Lower leg skin (tissue), 4 donors: ENCODE results near the gene SKAP1. TPM values are rescaled to one million over a fixed set of nuclear protein-coding genes. Genes with fewer than 3 reads are reported as not detected.

ENCODE experiments used
- DNase-seq, 2 donors: peaks; one replicate each; pipeline ENCODE4 v3.0.0-alpha.2; 2019; ENCODE audit warnings: low spot score in 2 of 2
- H3K4me3 ChIP-seq: fragments of 200-600 bp; sonication (generic); 2 replicates; pipeline ENCODE4 v1.5.1; 2017; ENCODE audit warnings: mild to moderate bottlenecking, low read depth; ENCODE audit not compliant: poor library complexity, severe bottlenecking
- POLR2A ChIP-seq, 2 donors: fragments of 450-650 bp; IDR thresholded peaks; one replicate each; pipeline ENCODE4 v1.6.1; 2016 to 2017; ENCODE audit warnings: antibody characterized with exemption in 2 of 2, mild to moderate bottlenecking in 1 of 2, moderate library complexity in 1 of 2
- WGBS, 2 donors: methylation state at CpG; one replicate each; pipeline ENCODE4 v1.1.5; 2018; 5-methylcytosine and 5-hydroxymethylcytosine counted together
- intact Hi-C: fragments of 100-400 bp; cut with DNase I; formaldehyde crosslinking; loops from one replicate; pipeline ENCODE4 v1.15.0; 2023; ENCODE audit warnings: low total_unique reads
- total RNA-seq, 4 donors: library from RNA; depleted of rRNA; stranded (reverse); fragments of >200 nt; gene quantifications; one replicate each; pipeline ENCODE4 v1.1.0, GENCODE V29; 2016
- TF ChIP-seq, protein P1 (sequence below), 3 donors: fragments of 450-650 bp; IDR thresholded peaks; one replicate each; pipeline ENCODE4 v1.5.1; 2016; ENCODE audit warnings: antibody characterized with exemption in 3 of 3, mild to moderate bottlenecking in 3 of 3, moderate library complexity in 2 of 3

SKAP1 gene
- total RNA-seq, 4 donors from 2014 or later, result 0.99 to 1.2 TPM; not detected in 2

DNA sequence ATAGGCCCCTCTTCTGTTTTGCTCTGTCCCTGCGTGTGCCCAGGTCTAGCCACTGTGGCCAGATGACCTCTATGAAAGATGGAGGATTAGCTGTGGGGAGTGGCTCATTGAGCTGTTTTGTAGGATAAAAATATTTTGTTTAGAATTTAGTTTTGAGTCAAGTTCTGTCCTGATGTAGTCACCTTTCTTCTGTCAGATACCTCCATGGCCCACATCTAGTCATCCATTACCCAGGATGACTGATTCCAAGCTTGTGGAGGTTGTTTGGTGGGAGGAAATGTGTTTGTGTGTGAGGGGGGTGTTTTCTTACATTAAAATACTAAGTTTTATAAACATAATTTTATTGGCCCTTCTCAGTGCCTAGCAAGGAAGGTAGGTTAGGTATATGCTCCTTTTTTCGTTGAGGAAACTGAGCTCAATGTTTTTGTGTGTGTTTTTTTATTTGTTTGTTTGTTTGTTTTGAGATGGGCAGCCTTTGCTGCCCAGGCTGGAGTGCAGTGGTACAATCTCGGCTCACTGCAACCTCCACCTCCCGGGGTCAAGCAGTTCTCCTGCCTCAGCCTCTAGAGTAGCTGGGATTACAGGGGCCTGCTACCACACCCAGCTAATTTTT lies 306.1 kb downstream of the SKAP1 start:
- WGBS, 2 donors, result 96 to 99% methylated on average over 4 of the region's 4 CpGs
- intact Hi-C loops, result loop anchor here (10.0 kb wide), 1 partner anchor 99 kb away; no protein-coding TSS in a partner anchor
- TF ChIP-seq POLR2A (IDR thresholded peaks at IDR 0.05), result no peak
- TF ChIP-seq, protein P1, sequence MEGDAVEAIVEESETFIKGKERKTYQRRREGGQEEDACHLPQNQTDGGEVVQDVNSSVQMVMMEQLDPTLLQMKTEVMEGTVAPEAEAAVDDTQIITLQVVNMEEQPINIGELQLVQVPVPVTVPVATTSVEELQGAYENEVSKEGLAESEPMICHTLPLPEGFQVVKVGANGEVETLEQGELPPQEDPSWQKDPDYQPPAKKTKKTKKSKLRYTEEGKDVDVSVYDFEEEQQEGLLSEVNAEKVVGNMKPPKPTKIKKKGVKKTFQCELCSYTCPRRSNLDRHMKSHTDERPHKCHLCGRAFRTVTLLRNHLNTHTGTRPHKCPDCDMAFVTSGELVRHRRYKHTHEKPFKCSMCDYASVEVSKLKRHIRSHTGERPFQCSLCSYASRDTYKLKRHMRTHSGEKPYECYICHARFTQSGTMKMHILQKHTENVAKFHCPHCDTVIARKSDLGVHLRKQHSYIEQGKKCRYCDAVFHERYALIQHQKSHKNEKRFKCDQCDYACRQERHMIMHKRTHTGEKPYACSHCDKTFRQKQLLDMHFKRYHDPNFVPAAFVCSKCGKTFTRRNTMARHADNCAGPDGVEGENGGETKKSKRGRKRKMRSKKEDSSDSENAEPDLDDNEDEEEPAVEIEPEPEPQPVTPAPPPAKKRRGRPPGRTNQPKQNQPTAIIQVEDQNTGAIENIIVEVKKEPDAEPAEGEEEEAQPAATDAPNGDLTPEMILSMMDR (IDR thresholded peaks at IDR 0.05), result no peak

GRCh38 chr17:48123111-48123510 lies 306.9 kb downstream of the SKAP1 start:
- 78 to 85% methylated on average over 6 of the region's 6 CpGs for whole genome bisulfite sequencing, 2 donors
- TF ChIP-seq, protein P1 (IDR thresholded peaks at IDR 0.05), result no peak
- TF ChIP-seq POLR2A (IDR thresholded peaks at IDR 0.05), result no peak
- no peak overlapping the region for H3K4me3 ChIP-seq
- no peak for DNase-seq
- intact Hi-C loops, result loop anchor here (10.0 kb wide), 1 partner anchor 98 kb away; no protein-coding TSS in a partner anchor

More for the DNA sequence above, 306.1 kb downstream of the SKAP1 start:
- no peak overlapping the region for H3K4me3 ChIP-seq
- DNase-seq, result no peak

- 80 to 85% methylated on average over 3 of the region's 3 CpGs for WGBS, 2 donors
- no peak overlapping the region for H3K4me3 ChIP-seq
- no peak for DNase-seq
- TF ChIP-seq, protein P1 (IDR thresholded peaks at IDR 0.05), result no peak
- TF ChIP-seq POLR2A (IDR thresholded peaks at IDR 0.05), result no peak
- intact Hi-C loops, result loop anchor here (10.0 kb wide), 1 partner anchor 98 kb away; no protein-coding TSS in a partner anchor
Measured at GRCh38 chr17:48122665-48123045, 307.4 kb downstream of the SKAP1 start.

DNA sequence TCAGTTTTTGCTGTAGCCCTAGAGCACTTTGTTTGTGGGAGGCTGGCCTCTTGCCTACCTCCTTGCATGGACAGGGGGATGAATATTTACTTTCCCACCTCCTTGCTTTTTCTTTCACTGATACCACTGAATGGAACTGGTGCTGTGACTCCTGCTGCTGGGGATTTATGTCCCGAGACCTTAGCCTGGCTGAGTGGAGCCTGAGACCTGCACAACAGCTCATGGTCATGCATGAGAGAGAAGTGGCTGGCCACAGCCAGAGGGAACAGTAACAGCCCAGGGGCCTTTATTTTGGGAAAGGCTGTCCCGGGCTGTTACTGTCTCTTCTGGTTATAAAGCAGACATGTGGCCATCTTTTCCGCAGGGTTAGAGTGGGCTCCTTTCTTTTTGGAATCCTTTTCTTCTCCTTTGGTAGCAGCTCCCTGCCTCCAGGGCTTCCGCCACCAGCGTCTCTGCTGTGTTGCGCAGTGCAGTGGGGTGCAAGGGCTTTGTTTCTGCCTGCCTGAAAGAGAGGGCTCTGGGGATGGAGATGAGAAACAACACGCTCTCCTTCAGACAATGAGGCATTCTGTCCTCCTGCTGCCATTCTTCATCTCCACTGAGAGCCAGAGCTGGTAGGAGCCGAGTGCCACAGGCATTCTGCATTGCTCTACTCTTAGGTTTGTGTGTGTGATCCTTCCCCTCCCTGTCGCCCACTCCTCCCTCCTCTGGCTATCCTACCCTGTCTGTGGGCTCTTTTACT lies 307.9 kb downstream of the SKAP1 start:
- 76 to 77% methylated on average over 9 of the region's 9 CpGs for WGBS, 2 donors
- TF ChIP-seq, protein P1 (IDR thresholded peaks at IDR 0.05), result no peak
- TF ChIP-seq POLR2A (IDR thresholded peaks at IDR 0.05), result no peak
- no peak for DNase-seq
- no peak overlapping the region for H3K4me3 ChIP-seq
- intact Hi-C loops, result loop anchor here (10.0 kb wide), 1 partner anchor 97 kb away; no protein-coding TSS in a partner anchor

DNA sequence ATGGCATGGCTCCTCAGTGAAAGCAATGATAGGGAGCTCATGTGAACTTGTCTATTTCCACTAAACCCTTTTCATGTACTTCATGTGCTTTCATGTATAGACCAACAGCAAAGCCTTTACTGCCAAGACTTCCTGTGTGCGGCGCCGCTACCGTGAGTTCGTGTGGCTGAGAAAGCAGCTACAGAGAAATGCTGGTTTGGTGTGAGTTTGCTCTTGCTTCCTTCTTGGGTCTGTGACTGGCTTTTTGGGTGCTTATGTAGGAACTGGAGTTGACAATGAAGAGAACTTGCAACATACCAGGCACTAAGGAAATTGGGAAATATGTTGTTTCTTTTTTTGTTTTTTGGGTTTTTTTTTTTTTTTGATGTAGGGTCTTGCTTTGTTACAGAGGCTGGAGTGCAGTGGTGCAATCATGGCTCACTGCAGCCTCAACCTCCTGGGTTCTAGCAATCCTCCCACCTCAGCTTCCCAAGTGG lies 316.8 kb downstream of the SKAP1 start:
- no peak for TF ChIP-seq POLR2A (IDR thresholded peaks at IDR 0.05)
- TF ChIP-seq, protein P1 (IDR thresholded peaks at IDR 0.05), result no peak
- intact Hi-C loops, result no loop called here
- no peak overlapping the region for H3K4me3 ChIP-seq
- 88 to 92% methylated on average over 5 of the region's 5 CpGs for WGBS, 2 donors
- no peak for DNase-seq
